Measurements from ENCODE around the gene LEF1.
"Not testable (repeated sequence)": the region's sequence is repeated elsewhere in the genome, so short reads cannot be mapped to it uniquely, and the experiment has no call there.

DNA sequence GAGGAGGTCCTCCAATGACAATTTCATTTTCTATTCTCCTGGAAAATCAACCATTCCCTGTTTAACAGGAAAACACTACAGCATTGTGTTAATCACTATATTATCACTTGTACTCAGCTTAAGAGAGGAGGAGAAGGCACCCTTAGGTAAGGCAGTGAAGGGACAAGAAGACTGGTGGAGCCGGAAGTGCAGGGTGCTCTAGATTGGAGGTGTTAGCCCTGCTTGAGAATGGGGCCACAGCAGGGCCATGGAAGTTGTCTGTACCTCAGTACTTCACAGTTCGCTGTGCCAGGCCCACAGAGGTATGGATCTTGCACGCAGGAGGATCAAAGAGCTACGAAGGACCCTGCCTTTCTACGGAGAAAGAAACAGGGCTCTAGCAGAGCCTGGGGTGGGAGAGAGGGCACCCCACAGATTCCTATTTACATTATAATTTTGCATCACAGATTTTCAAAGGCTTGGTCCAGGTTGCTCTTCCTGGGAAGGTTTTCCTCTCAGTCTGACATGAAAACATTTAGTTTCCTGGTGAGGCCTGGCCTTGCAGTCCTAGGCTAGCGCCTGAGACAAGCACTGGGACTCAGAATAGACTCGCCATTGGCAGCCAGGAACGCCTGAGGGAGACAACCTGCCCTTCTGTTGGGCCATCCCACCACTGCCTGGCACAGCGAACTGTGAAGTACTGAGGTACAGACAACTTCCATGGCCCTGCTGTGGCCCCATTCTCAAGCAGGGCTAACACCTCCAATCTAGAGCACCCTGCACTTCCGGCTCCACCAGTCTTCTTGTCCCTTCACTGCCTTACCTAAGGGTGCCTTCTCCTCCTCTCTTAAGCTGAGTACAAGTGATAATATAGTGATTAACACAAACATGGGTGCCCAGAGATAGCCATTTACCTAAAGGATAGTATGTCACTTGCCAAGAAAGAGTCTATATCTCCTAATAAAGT, 118.3 kb downstream of the LEF1 start:
- TF ChIP-seq, protein P1, sequence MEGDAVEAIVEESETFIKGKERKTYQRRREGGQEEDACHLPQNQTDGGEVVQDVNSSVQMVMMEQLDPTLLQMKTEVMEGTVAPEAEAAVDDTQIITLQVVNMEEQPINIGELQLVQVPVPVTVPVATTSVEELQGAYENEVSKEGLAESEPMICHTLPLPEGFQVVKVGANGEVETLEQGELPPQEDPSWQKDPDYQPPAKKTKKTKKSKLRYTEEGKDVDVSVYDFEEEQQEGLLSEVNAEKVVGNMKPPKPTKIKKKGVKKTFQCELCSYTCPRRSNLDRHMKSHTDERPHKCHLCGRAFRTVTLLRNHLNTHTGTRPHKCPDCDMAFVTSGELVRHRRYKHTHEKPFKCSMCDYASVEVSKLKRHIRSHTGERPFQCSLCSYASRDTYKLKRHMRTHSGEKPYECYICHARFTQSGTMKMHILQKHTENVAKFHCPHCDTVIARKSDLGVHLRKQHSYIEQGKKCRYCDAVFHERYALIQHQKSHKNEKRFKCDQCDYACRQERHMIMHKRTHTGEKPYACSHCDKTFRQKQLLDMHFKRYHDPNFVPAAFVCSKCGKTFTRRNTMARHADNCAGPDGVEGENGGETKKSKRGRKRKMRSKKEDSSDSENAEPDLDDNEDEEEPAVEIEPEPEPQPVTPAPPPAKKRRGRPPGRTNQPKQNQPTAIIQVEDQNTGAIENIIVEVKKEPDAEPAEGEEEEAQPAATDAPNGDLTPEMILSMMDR (IDR thresholded peaks at IDR 0.05): not testable (repeated sequence)
- TF ChIP-seq POLR2A (IDR thresholded peaks at IDR 0.05; ENCODE audit: low read depth): not testable (repeated sequence)

Data from esophagus muscularis mucosa (tissue), 3 donors.